Measurements from ENCODE around the gene PRRC2A.

DNA sequence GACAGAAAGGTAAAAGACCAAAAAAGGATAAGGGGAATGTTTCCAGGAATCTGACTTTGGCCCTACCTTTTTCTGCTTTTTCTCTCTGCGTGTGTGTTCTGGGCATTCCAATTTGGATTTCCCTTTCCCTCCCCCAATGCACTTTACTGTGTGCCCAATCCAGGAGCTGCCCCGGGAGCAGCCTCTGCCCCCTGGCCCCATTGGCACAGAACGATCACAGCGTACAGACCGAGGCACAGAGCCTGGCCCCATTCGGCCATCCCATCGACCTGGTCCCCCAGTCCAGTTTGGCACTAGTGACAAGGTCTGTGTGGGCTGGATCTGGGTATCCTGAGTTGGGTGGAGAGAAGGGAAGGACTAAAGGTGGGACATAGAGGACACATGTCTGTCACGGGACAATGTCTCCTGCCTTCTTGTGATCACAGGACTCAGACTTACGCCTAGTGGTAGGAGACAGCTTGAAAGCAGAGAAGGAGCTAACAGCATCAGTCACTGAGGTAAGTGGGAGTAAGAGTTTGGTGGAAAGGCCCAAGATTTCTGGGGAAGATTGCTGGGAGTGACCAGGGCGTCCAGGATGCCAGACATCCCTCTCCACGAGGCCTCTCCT, 14.6 kb downstream of the PRRC2A start:
- TF ChIP-seq, protein P1, sequence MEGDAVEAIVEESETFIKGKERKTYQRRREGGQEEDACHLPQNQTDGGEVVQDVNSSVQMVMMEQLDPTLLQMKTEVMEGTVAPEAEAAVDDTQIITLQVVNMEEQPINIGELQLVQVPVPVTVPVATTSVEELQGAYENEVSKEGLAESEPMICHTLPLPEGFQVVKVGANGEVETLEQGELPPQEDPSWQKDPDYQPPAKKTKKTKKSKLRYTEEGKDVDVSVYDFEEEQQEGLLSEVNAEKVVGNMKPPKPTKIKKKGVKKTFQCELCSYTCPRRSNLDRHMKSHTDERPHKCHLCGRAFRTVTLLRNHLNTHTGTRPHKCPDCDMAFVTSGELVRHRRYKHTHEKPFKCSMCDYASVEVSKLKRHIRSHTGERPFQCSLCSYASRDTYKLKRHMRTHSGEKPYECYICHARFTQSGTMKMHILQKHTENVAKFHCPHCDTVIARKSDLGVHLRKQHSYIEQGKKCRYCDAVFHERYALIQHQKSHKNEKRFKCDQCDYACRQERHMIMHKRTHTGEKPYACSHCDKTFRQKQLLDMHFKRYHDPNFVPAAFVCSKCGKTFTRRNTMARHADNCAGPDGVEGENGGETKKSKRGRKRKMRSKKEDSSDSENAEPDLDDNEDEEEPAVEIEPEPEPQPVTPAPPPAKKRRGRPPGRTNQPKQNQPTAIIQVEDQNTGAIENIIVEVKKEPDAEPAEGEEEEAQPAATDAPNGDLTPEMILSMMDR (IDR thresholded peaks at IDR 0.05), result no peak
- TF ChIP-seq POLR2AphosphoS5 (IDR thresholded peaks at IDR 0.05), result no peak
